ENCODE measurements around the gene ANGPTL4. TPM values are rescaled to one million over a fixed set of nuclear protein-coding genes. Genes with fewer than 3 reads are reported as not detected.
"Not testable (repeated sequence)": the region's sequence is repeated elsewhere in the genome, so short reads cannot be mapped to it uniquely, and the experiment has no call there.

ANGPTL4 gene
- total RNA-seq (not detected), total RNA-seq (0 to 20.0 (median 0.01) reads per million in 172 experiments)
- polyA plus RNA-seq (2013, experiment 1 of 2), result 0.10 TPM
- polyA plus RNA-seq (2013, experiment 2 of 2), result 0.18 TPM

- Mint-ChIP-seq H3K9me3 (no peaks in the 10 kb centered on the region), H3K4me3 (peak within 1 kb of the TSS; percentile 51), H3K27me3 (peaks cover 64% of the 10 kb centered on the region), H3K36me3 (ENCODE audit: low read depth) (no peaks in the 10 kb centered on the region), H3K27ac (no peak within 1 kb of the TSS), H3K4me1 (ENCODE audit: low read depth) (peaks cover 13% of the 10 kb centered on the region)
- ChIA-PET POLR2A (interaction anchor here (1.2 kb wide), 1 partner anchor 49 kb away, joined by 3 read pairs; the partner anchor contains the start of gene MARCHF2), CTCF (interaction anchor here (1.0 kb wide), 1 partner anchor 10 kb away, joined by 3 read pairs; no protein-coding TSS in a partner anchor)
- ATAC-seq (ENCODE audit: poor library complexity), result peak; percentile 56
- H3K27me3 ChIP-seq (ENCODE audit: control insufficient read depth in 1 of 2, insufficient read depth in 2 of 2, low read length in 2 of 2), result peaks cover 37 to 41% of the 10 kb centered on the region in 2 experiments
- peaks cover 18% of the 10 kb centered on the region for H3K4me1 ChIP-seq (ENCODE audit: insufficient read depth, low read length)
- peaks cover 0 to 4% of the 10 kb centered on the region in 2 experiments for H3K9me3 ChIP-seq (ENCODE audit: control insufficient read depth in 1 of 2, insufficient read depth in 1 of 2, low read length in 2 of 2)
- H3K4me3 ChIP-seq (ENCODE audit: low read length), result peak within 1 kb of the TSS; percentile 44
- no peaks in the 10 kb centered on the region for H3K36me3 ChIP-seq (ENCODE audit: insufficient read depth, low read length)
- H3K27ac ChIP-seq (ENCODE audit: low read depth in 1 of 2, low read length in 2 of 2), result no peak within 1 kb of the TSS
- intact Hi-C loops (cut with DNase I, micrococcal nuclease), result no loop called here
- DNase-seq, result peak in 10 of 14 experiments; percentile 5 to 63 (median 37)
- TF ChIP-seq CTCF (IDR thresholded peaks at IDR 0.05), result no peak
Observed at GRCh38 chr19:8363803-8364771, at the start of gene ANGPTL4. ANGPTL4 (plus strand) TSS chr19:8364155; CDS start chr19:8364322, 167 bp downstream.

GRCh38 chr19:8314981-8315640 lies 48.8 kb upstream of the ANGPTL4 start:
- H3K9me3 Mint-ChIP-seq; H3K27me3 ChIP-seq (ENCODE audit: control insufficient read depth in 1 of 2, insufficient read depth in 2 of 2, low read length in 2 of 2); H3K4me3 ChIP-seq (ENCODE audit: low read length); POLR2A ChIA-PET; H3K4me3 Mint-ChIP-seq; DNase-seq; H3K27ac Mint-ChIP-seq; H3K9me3 ChIP-seq (ENCODE audit: control insufficient read depth in 1 of 2, insufficient read depth in 1 of 2, low read length in 2 of 2); CTCF ChIA-PET; H3K27me3 Mint-ChIP-seq; H3K4me1 ChIP-seq (ENCODE audit: insufficient read depth, low read length); H3K4me1 Mint-ChIP-seq (ENCODE audit: low read depth); intact Hi-C loops (cut with DNase I, micrococcal nuclease); H3K27ac ChIP-seq (ENCODE audit: low read depth in 1 of 2, low read length in 2 of 2); ATAC-seq (ENCODE audit: poor library complexity): not testable (repeated sequence)
- H3K36me3 ChIP-seq (ENCODE audit: insufficient read depth, low read length), result peaks cover 53% of the 10 kb centered on the region
- peaks cover 46% of the 10 kb centered on the region for H3K36me3 Mint-ChIP-seq (ENCODE audit: low read depth)

GRCh38 chr19:8316351-8317125 lies 47.4 kb upstream of the ANGPTL4 start:
- H3K27me3 Mint-ChIP-seq, result no peaks in the 10 kb centered on the region
- Histone ChIP-seq H3K27me3 (ENCODE audit: control insufficient read depth in 1 of 2, insufficient read depth in 2 of 2, low read length in 2 of 2) (no peaks in the 10 kb centered on the region), H3K4me3 (ENCODE audit: low read length) (no peak overlapping the region), H3K27ac (ENCODE audit: low read depth in 1 of 2, low read length in 2 of 2) (no peak overlapping the region), H3K36me3 (ENCODE audit: insufficient read depth, low read length) (peaks cover 42% of the 10 kb centered on the region), H3K9me3 (ENCODE audit: control insufficient read depth in 1 of 2, insufficient read depth in 1 of 2, low read length in 2 of 2) (no peaks in the 10 kb centered on the region), H3K4me1 (ENCODE audit: insufficient read depth, low read length) (peaks cover 13% of the 10 kb centered on the region)
- ATAC-seq (ENCODE audit: poor library complexity) (no peak), DNase-seq (no peak)
- TF ChIP-seq CTCF (IDR thresholded peaks at IDR 0.05), result no peak
- peaks cover 22% of the 10 kb centered on the region for H3K4me1 Mint-ChIP-seq (ENCODE audit: low read depth)
- no peaks in the 10 kb centered on the region for H3K9me3 Mint-ChIP-seq
- peak overlapping the region; percentile 30 for H3K4me3 Mint-ChIP-seq
- CTCF ChIA-PET, result no interaction called here
- POLR2A ChIA-PET, result no interaction called here
- H3K27ac Mint-ChIP-seq, result no peak overlapping the region
- intact Hi-C loops (cut with DNase I, micrococcal nuclease), result no loop called here
- H3K36me3 Mint-ChIP-seq (ENCODE audit: low read depth), result peaks cover 54% of the 10 kb centered on the region

GRCh38 chr19:8318835-8319234 lies 45.1 kb upstream of the ANGPTL4 start:
- H3K4me1 ChIP-seq (ENCODE audit: insufficient read depth, low read length), result peaks cover 33% of the 10 kb centered on the region

More at GRCh38 chr19:8318835-8319234, 45.1 kb upstream of the ANGPTL4 start:
- intact Hi-C loops (cut with DNase I, micrococcal nuclease); H3K27me3 Mint-ChIP-seq; POLR2A ChIA-PET; H3K27ac ChIP-seq (ENCODE audit: low read depth in 1 of 2, low read length in 2 of 2); H3K27ac Mint-ChIP-seq; H3K4me3 ChIP-seq (ENCODE audit: low read length); ATAC-seq (ENCODE audit: poor library complexity); H3K27me3 ChIP-seq (ENCODE audit: control insufficient read depth in 1 of 2, insufficient read depth in 2 of 2, low read length in 2 of 2); H3K9me3 ChIP-seq (ENCODE audit: control insufficient read depth in 1 of 2, insufficient read depth in 1 of 2, low read length in 2 of 2); H3K9me3 Mint-ChIP-seq; DNase-seq: not testable (repeated sequence)
- peaks cover 41% of the 10 kb centered on the region for H3K4me1 Mint-ChIP-seq (ENCODE audit: low read depth)
- peak overlapping the region; percentile 45 for H3K4me3 Mint-ChIP-seq
- H3K36me3 Mint-ChIP-seq (ENCODE audit: low read depth), result peaks cover 63% of the 10 kb centered on the region
- H3K36me3 ChIP-seq (ENCODE audit: insufficient read depth, low read length), result peaks cover 37% of the 10 kb centered on the region
- CTCF ChIA-PET, result interaction anchor here (0.7 kb wide), 1 partner anchor 8 kb away, joined by 3 read pairs; no protein-coding TSS in a partner anchor
